Measurements from ENCODE around the gene NHLRC3.

- no peak for TF ChIP-seq CTCF (IDR thresholded peaks at IDR 0.05)
- TF ChIP-seq POLR2A (IDR thresholded peaks at IDR 0.05), result no peak
These were observed 39.5 kb upstream of the NHLRC3 start for GRCh38 chr13:38998739-38999138.
